HUES6 (cell line): Measurements from ENCODE around the gene FRMD3.

Experiments
- H3K27ac ChIP-seq: 2 replicates; pipeline ENCODE4 v1.7.0; 2013; ENCODE audit warnings: low read depth, mild to moderate bottlenecking, low read length, inconsistent platforms
- H3K27me3 ChIP-seq: 2 replicates; pipeline ENCODE4 v1.6.1; 2013; ENCODE audit warnings: low read length; ENCODE audit not compliant: control insufficient read depth, insufficient read depth
- H3K36me3 ChIP-seq: 2 replicates; pipeline ENCODE4 v1.6.1; 2013; ENCODE audit warnings: low read length; ENCODE audit not compliant: control insufficient read depth, insufficient read depth
- H3K4me1 ChIP-seq: 2 replicates; pipeline ENCODE4 v1.6.1; 2013; ENCODE audit warnings: low read length; ENCODE audit not compliant: control insufficient read depth, insufficient read depth
- H3K4me3 ChIP-seq: 2 replicates; pipeline ENCODE4 v1.5.1; 2013; ENCODE audit warnings: low read depth, low read length
- H3K9ac ChIP-seq: one replicate; pipeline ENCODE4 v1.6.1; 2013; ENCODE audit warnings: mild to moderate bottlenecking, low read length
- H3K9me3 ChIP-seq: 2 replicates; pipeline ENCODE4 v1.6.1; 2013; ENCODE audit warnings: low read depth, low read length; ENCODE audit not compliant: control insufficient read depth, insufficient read depth

The FRMD3 gene

DNA sequence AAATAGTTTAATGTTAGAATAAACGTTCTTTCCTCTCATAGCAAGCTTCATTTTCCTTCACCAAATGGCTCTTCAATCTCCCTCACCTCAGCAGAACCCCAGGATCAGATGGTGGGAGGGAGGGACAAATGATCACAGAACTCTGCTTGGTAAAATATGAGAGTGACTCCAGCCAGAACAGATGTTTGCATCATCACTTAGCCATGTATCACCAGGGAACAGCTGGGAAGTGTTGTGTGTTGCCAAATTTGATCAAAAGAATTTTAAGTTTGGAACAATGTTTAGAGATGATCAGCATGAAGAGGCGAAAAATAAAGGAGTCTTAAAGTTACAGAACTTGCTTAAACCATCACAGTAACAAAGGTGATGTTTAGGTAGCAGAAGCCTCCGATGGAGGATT is 115.7 kb downstream of the FRMD3 start:
- H3K9me3 ChIP-seq, result no peaks in the 10 kb centered on the region
- no peak overlapping the region for H3K4me3 ChIP-seq
- H3K36me3 ChIP-seq, result no peaks in the 10 kb centered on the region
- no peak overlapping the region for H3K27ac ChIP-seq
- no peak overlapping the region for H3K9ac ChIP-seq
- no peaks in the 10 kb centered on the region for H3K4me1 ChIP-seq
- H3K27me3 ChIP-seq, result no peaks in the 10 kb centered on the region

GRCh38 chr9:83420486-83420885 is 117.7 kb downstream of the FRMD3 start:
- no peaks in the 10 kb centered on the region for H3K9me3 ChIP-seq
- no peaks in the 10 kb centered on the region for H3K4me1 ChIP-seq
- H3K36me3 ChIP-seq, result no peaks in the 10 kb centered on the region
- no peak overlapping the region for H3K4me3 ChIP-seq
- H3K27me3 ChIP-seq, result no peaks in the 10 kb centered on the region
- no peak overlapping the region for H3K27ac ChIP-seq
- no peak overlapping the region for H3K9ac ChIP-seq

GRCh38 chr9:83419961-83420360 is 118.2 kb downstream of the FRMD3 start:
- Histone ChIP-seq H3K9ac (no peak overlapping the region), H3K9me3 (no peaks in the 10 kb centered on the region), H3K27ac (no peak overlapping the region), H3K27me3 (no peaks in the 10 kb centered on the region), H3K4me1 (no peaks in the 10 kb centered on the region), H3K36me3 (no peaks in the 10 kb centered on the region), H3K4me3 (no peak overlapping the region)

GRCh38 chr9:83418283-83418682 is 119.9 kb downstream of the FRMD3 start:
- H3K27ac ChIP-seq, result no peak overlapping the region
- no peak overlapping the region for H3K9ac ChIP-seq
- H3K4me1 ChIP-seq, result no peaks in the 10 kb centered on the region
- H3K36me3 ChIP-seq, result no peaks in the 10 kb centered on the region
- H3K27me3 ChIP-seq, result no peaks in the 10 kb centered on the region
- no peaks in the 10 kb centered on the region for H3K9me3 ChIP-seq
- H3K4me3 ChIP-seq, result no peak overlapping the region

GRCh38 chr9:83413367-83413766 is 124.8 kb downstream of the FRMD3 start:
- no peaks in the 10 kb centered on the region for H3K36me3 ChIP-seq

DNA sequence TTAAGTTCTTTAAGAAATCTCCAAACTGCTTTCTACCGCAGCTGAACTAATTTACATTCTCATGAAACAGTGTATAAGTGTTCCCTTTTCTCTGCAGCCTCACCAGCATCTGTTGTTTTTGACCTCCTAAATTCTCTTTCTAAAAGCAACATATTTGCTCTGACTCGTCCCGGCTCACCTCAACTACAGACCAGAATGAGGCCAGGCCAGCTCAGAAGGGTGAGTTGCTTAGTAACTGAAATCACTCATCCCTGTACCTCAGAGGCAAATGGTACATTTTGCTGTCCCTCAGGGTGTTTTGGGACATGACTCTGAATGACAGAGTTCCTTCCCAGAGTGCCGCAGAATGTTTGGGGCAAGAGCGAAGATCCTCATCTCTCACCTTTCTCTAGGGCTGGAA is 127.5 kb downstream of the FRMD3 start:
- H3K9ac ChIP-seq, result no peak overlapping the region
- H3K4me1 ChIP-seq, result no peaks in the 10 kb centered on the region
- no peak overlapping the region for H3K27ac ChIP-seq
- no peaks in the 10 kb centered on the region for H3K9me3 ChIP-seq
- H3K4me3 ChIP-seq, result no peak overlapping the region
- no peaks in the 10 kb centered on the region for H3K36me3 ChIP-seq
- H3K27me3 ChIP-seq, result no peaks in the 10 kb centered on the region

More at GRCh38 chr9:83413367-83413766, 124.8 kb downstream of the FRMD3 start:
- H3K27me3 ChIP-seq, result no peaks in the 10 kb centered on the region
- H3K27ac ChIP-seq, result no peak overlapping the region
- H3K9ac ChIP-seq, result no peak overlapping the region
- no peak overlapping the region for H3K4me3 ChIP-seq
- H3K9me3 ChIP-seq, result no peaks in the 10 kb centered on the region
- H3K4me1 ChIP-seq, result no peaks in the 10 kb centered on the region

DNA sequence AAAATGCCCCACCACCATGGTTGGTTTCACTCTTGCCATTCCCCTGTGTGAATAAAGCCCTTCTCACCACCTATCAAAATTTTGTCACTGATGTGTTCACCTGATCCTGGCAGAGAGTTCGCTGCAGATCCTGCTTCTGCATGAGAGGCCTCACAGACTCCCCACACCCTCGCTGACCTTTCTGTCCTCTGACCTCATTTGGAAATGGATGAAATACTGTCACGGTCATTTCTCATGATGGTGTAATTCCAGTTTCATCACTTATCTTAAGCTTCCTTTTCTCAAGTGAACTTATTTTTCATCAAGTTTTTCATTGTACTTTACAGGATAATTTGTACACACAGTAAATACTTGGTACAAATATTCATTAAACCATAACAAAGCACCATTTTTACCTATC is 131.3 kb downstream of the FRMD3 start:
- Histone ChIP-seq H3K36me3 (no peaks in the 10 kb centered on the region), H3K4me1 (no peaks in the 10 kb centered on the region), H3K27ac (no peak overlapping the region), H3K27me3 (no peaks in the 10 kb centered on the region), H3K4me3 (no peak overlapping the region), H3K9me3 (no peaks in the 10 kb centered on the region), H3K9ac (no peak overlapping the region)

- H3K27ac ChIP-seq, result no peak overlapping the region
- H3K9ac ChIP-seq, result no peak overlapping the region
- H3K4me1 ChIP-seq, result no peaks in the 10 kb centered on the region
- H3K27me3 ChIP-seq, result no peaks in the 10 kb centered on the region
- peaks cover 6% of the 10 kb centered on the region; the same call in 1 of the 2 replicates for H3K9me3 ChIP-seq
- no peaks in the 10 kb centered on the region for H3K36me3 ChIP-seq
- no peak overlapping the region for H3K4me3 ChIP-seq
Measured at GRCh38 chr9:83405759-83406158, 132.4 kb downstream of the FRMD3 start.

- Histone ChIP-seq H3K9ac (no peak overlapping the region), H3K27ac (no peak overlapping the region), H3K9me3 (peaks cover 6% of the 10 kb centered on the region; the same call in 1 of the 2 replicates)
Measured at GRCh38 chr9:83403527-83404238, 134.5 kb downstream of the FRMD3 start.

GRCh38 chr9:83401328-83401900 is 136.8 kb downstream of the FRMD3 start:
- Histone ChIP-seq H3K9ac (no peak overlapping the region), H3K9me3 (peaks cover 6% of the 10 kb centered on the region; the same call in 1 of the 2 replicates), H3K4me1 (no peaks in the 10 kb centered on the region), H3K4me3 (no peak overlapping the region), H3K36me3 (no peaks in the 10 kb centered on the region), H3K27ac (no peak overlapping the region), H3K27me3 (no peaks in the 10 kb centered on the region)

More at GRCh38 chr9:83403527-83404238, 134.5 kb downstream of the FRMD3 start:
- Histone ChIP-seq H3K36me3 (no peaks in the 10 kb centered on the region), H3K4me1 (no peaks in the 10 kb centered on the region), H3K4me3 (no peak overlapping the region), H3K27me3 (no peaks in the 10 kb centered on the region)

DNA sequence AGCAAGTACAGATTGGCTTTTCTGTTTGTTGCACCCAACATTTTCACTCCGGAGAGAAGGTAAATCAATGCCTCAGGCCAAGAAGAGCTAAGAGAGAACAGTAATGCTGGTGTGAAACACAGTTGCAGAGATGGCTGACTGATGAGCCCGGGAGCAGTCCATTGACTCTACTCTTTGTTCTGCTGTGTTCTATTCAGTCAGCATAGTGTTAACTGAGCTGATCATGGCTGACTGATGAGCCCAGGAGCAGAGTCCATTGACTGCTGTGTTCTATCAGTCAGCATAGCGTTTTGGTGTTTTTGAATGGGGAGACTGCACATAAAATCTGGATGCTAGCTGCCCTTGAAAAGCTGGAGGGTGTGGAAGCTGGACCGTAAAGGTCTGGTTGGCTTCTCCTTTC is 141.4 kb downstream of the FRMD3 start:
- Histone ChIP-seq H3K36me3 (no peaks in the 10 kb centered on the region), H3K9ac (no peak overlapping the region), H3K4me1 (no peaks in the 10 kb centered on the region), H3K27me3 (no peaks in the 10 kb centered on the region), H3K4me3 (no peak overlapping the region), H3K9me3 (peaks cover 6% of the 10 kb centered on the region; the same call in 1 of the 2 replicates), H3K27ac (no peak overlapping the region)
